ENCODE results near the gene RCE1.

Gene RCE1

GRCh38 chr11:66887526-66887925, 44.3 kb downstream of the RCE1 start:
- no peak for DNase-seq (ENCODE audit: low read depth)

GRCh38 chr11:66888282-66888681, 45.0 kb downstream of the RCE1 start:
- DNase-seq (ENCODE audit: low read depth): no peak

GRCh38 chr11:66889960-66890359, 46.7 kb downstream of the RCE1 start:
- no peak for DNase-seq (ENCODE audit: low read depth)

GRCh38 chr11:66891851-66892660, 48.8 kb downstream of the RCE1 start:
- DNase-seq (ENCODE audit: low read depth): no peak

- no peak for DNase-seq (ENCODE audit: low read depth)
Observed at GRCh38 chr11:66892911-66893310, 49.7 kb downstream of the RCE1 start.

- no peak for DNase-seq (ENCODE audit: low read depth)
Observed at GRCh38 chr11:66894141-66894540, 50.9 kb downstream of the RCE1 start.
